Osteoblast (primary cell): ENCODE results near the gene IFI27L2. TPM values are rescaled to one million over a fixed set of nuclear protein-coding genes. Genes with fewer than 3 reads are reported as not detected.

Experiments
- DNase-seq: peaks from one replicate; pipeline ENCODE4 v3.0.0; 2011; ENCODE audit warnings: low spot score, mixed read lengths; ENCODE audit not compliant: insufficient read length; ENCODE audit errors: missing footprints
- H2AFZ ChIP-seq: 2 replicates; pipeline ENCODE4 v1.6.0; 2011; ENCODE audit warnings: mild to moderate bottlenecking, low read length
- H3K27ac ChIP-seq: 2 replicates; pipeline ENCODE4 v1.5.1; 2011; ENCODE audit warnings: mild to moderate bottlenecking, low read depth, low read length, moderate library complexity
- H3K27me3 ChIP-seq: 2 replicates; pipeline ENCODE4 v1.6.0; 2012; ENCODE audit warnings: mild to moderate bottlenecking, control low read depth, inconsistent platforms, low read length, moderate library complexity; ENCODE audit not compliant: insufficient read depth
- H3K36me3 ChIP-seq: 2 replicates; pipeline ENCODE4 v1.5.1; 2011; ENCODE audit warnings: mild to moderate bottlenecking, low read length, control low read depth, moderate library complexity; ENCODE audit not compliant: insufficient read depth
- H3K4me1 ChIP-seq: 2 replicates; pipeline ENCODE4 v1.5.1; 2011; ENCODE audit warnings: mild to moderate bottlenecking, low read length, control low read depth, moderate library complexity; ENCODE audit not compliant: insufficient read depth
- H3K4me2 ChIP-seq: 2 replicates; pipeline ENCODE4 v1.6.0; 2011; ENCODE audit warnings: mild to moderate bottlenecking, low read length; ENCODE audit not compliant: insufficient read depth
- H3K4me3 ChIP-seq: fragments of 200-600 bp; sonication (generic); 3 replicates; pipeline ENCODE4 v1.5.1; 2012; ENCODE audit warnings: mild to moderate bottlenecking, low read length, inconsistent platforms; ENCODE audit not compliant: insufficient read depth
- H3K79me2 ChIP-seq: 2 replicates; pipeline ENCODE4 v1.6.0; 2012; ENCODE audit warnings: mild to moderate bottlenecking, low read length, control low read depth, inconsistent platforms; ENCODE audit not compliant: insufficient read depth
- H3K9me3 ChIP-seq: 2 replicates; pipeline ENCODE4 v1.5.1; 2011; ENCODE audit warnings: low read depth, low read length, control low read depth
- H4K20me1 ChIP-seq: 2 replicates; pipeline ENCODE4 v1.6.0; 2012; ENCODE audit warnings: mild to moderate bottlenecking, low read length, control low read depth; ENCODE audit not compliant: insufficient read depth
- total RNA-seq: library from RNA; depleted of rRNA; stranded (reverse); fragments of >200 nt; gene quantifications from 2 replicates; pipeline ENCODE4 v1.2.3, GENCODE V29; 2012
- TF ChIP-seq, protein P1 (sequence below): IDR thresholded peaks from 2 replicates; pipeline ENCODE4 v1.5.1; 2011; ENCODE audit warnings: mild to moderate bottlenecking, low read depth, low read length, moderate library complexity; ENCODE audit errors: extremely low read depth

The IFI27L2 gene
- total RNA-seq, 1 donor: 76.7 TPM

DNA sequence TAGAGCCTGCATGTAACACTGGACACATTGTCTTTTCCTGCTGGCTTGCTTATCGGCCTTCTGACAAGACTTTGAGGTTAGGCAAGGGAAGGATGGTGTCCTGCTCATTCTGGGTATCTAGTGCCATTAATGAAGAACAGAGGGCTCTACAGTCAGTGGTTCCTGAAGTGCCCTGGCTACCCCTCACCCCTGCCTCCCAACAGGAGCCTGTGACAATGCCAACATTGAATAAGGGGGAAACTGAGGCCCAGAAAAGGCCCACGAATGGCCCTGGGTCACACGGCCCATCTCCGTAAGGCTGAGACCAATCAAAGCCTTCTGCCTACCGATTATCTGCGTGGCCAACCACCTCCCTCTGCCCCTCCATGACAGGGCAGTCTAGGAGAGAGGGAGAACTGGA lies 2.1 kb downstream of the IFI27L2 start:
- Histone ChIP-seq H4K20me1 (no peaks in the 10 kb centered on the region), H3K9me3 (no peaks in the 10 kb centered on the region), H3K79me2 (peaks cover 8% of the 10 kb centered on the region), H3K4me2 (no peak overlapping the region), H2AFZ (no peak overlapping the region), H3K4me1 (peaks cover 16% of the 10 kb centered on the region), H3K27me3 (no peaks in the 10 kb centered on the region), H3K36me3 (peaks cover 5% of the 10 kb centered on the region), H3K27ac (no peak overlapping the region), H3K4me3 (no peak overlapping the region)
- no peak for DNase-seq
- TF ChIP-seq, protein P1, sequence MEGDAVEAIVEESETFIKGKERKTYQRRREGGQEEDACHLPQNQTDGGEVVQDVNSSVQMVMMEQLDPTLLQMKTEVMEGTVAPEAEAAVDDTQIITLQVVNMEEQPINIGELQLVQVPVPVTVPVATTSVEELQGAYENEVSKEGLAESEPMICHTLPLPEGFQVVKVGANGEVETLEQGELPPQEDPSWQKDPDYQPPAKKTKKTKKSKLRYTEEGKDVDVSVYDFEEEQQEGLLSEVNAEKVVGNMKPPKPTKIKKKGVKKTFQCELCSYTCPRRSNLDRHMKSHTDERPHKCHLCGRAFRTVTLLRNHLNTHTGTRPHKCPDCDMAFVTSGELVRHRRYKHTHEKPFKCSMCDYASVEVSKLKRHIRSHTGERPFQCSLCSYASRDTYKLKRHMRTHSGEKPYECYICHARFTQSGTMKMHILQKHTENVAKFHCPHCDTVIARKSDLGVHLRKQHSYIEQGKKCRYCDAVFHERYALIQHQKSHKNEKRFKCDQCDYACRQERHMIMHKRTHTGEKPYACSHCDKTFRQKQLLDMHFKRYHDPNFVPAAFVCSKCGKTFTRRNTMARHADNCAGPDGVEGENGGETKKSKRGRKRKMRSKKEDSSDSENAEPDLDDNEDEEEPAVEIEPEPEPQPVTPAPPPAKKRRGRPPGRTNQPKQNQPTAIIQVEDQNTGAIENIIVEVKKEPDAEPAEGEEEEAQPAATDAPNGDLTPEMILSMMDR: no peak

DNA sequence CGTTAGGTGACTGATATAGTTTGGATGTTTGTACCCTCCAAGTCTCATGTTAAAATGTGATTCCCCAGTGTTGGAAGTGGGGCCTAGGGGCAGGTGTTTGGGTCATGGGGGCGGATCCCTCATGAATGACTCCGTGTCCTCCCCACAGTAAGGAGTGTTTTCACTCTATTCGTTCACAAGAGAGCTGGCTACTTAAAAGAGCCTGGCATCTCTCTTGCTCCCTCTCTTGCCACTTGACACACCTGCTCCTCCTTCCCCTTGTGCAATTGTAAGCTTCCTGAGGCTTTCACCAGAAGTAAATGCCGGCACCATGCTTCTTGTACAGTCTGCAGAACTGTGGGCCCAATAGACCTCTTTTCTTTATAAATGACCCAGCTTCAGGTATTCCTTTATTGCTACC lies 2.6 kb downstream of the IFI27L2 start:
- Histone ChIP-seq H2AFZ (no peak overlapping the region), H3K4me3 (no peak overlapping the region), H4K20me1 (no peaks in the 10 kb centered on the region), H3K27ac (no peak overlapping the region), H3K79me2 (peaks cover 8% of the 10 kb centered on the region), H3K4me2 (no peak overlapping the region), H3K36me3 (peaks cover 5% of the 10 kb centered on the region), H3K4me1 (peaks cover 21% of the 10 kb centered on the region), H3K9me3 (no peaks in the 10 kb centered on the region), H3K27me3 (no peaks in the 10 kb centered on the region)
- DNase-seq: no peak
- TF ChIP-seq, protein P1: no peak

DNA sequence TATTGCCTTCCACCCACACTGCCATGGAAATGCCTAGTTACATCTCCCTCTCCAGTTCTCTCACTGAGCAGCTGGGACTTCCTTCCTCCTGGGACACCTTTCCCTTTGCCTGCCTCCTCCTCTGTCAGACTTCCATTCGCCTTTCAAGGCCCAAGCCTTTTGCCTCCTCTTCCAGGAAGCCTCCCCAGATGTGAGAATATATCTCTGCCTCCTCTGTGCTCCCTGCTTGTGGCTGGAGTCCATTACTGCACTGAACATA lies 3.1 kb downstream of the IFI27L2 start:
- H3K79me2 ChIP-seq: peaks cover 8% of the 10 kb centered on the region
- no peaks in the 10 kb centered on the region for H3K27me3 ChIP-seq
- H3K9me3 ChIP-seq: no peaks in the 10 kb centered on the region
- no peak overlapping the region for H3K4me2 ChIP-seq
- no peak overlapping the region for H3K27ac ChIP-seq
- no peak for DNase-seq
- H3K36me3 ChIP-seq: peaks cover 5% of the 10 kb centered on the region
- H2AFZ ChIP-seq: no peak overlapping the region
- H3K4me1 ChIP-seq: peaks cover 26% of the 10 kb centered on the region
- TF ChIP-seq, protein P1: no peak
- no peaks in the 10 kb centered on the region for H4K20me1 ChIP-seq
- H3K4me3 ChIP-seq: no peak overlapping the region

DNA sequence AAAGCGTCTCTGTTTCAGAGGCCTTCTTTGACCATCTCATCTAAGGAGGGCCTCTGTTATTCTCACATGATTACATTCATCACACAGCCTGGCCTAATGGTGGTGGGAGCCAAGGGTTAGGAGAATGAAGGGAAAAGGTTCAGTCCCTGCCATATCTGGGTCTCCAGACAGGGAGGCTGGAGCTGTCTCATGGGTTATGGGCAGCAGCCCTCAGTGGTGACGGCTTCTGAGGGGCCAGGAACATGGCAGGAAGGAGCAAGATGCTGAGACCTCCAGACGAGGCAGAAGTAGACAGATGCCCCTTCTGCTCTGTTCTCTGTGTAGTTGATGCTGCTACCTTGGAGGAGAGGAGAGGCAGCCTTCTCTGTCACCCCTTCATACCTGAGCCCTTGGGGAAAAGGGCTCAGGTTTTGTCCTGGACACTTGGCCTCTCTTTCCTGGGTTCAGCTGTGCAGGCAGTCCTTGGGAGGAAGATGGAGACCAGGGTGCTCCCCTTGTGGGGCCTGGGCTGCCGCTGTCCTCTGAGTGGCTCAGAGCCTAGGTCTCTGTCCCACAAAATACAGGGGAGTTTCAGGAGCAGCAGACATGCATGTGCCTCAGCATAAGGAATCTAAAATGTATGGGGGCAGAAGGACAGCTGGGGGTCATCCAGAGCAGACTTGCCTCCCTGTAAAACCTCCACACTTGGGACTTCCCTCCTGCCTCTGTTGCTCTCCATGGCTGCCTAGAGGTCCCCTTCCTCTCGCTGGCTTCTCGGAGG lies 3.6 kb downstream of the IFI27L2 start:
- no peaks in the 10 kb centered on the region for H4K20me1 ChIP-seq
- H3K27me3 ChIP-seq: no peaks in the 10 kb centered on the region
- H3K27ac ChIP-seq: no peak overlapping the region
- no peaks in the 10 kb centered on the region for H3K9me3 ChIP-seq
- peak; percentile 14 for DNase-seq
- H2AFZ ChIP-seq: no peak overlapping the region
- peaks cover 29% of the 10 kb centered on the region for H3K4me1 ChIP-seq
- H3K79me2 ChIP-seq: peaks cover 8% of the 10 kb centered on the region
- peaks cover 5% of the 10 kb centered on the region for H3K36me3 ChIP-seq
- H3K4me3 ChIP-seq: no peak overlapping the region
- TF ChIP-seq, protein P1: no peak
- H3K4me2 ChIP-seq: no peak overlapping the region
